HEK293 (cell line): ENCODE measurements around the gene HRH2.

Experiments used
- CTCF ChIA-PET: fragments of 350-600 bp; formaldehyde crosslinking; extraction: SDS; loops from one replicate; lab custom pipeline; 2021; ENCODE audit warnings: antibody characterized with exemption; lab: Yijun Ruan, JAX
- POLR2A ChIA-PET: fragments of 300-600 bp; formaldehyde crosslinking; extraction: SDS; loops from one replicate; lab custom pipeline; 2020; ENCODE audit warnings: antibody characterized with exemption, inconsistent platforms; lab: Yijun Ruan, JAX
- H3K27ac ChIP-seq: fragments of 200-500 bp; sonication (Bioruptor generic); 2 replicates; pipeline ENCODE4 v1.5.1; 2014; ENCODE audit warnings: low read depth, low read length, control low read depth, inconsistent platforms; ENCODE audit errors: extremely low read depth
- H3K36me3 ChIP-seq, 2 experiments: fragments of 200-500 bp in 1 of 2; sonication (Bioruptor generic) in 1 of 2; 1 replicate in 1 of 2; 2 replicates in 1 of 2; pipeline ENCODE4 v1.5.1; 2014 to 2017; ENCODE audit warnings: inconsistent platforms in 2 of 2, low read length in 2 of 2; ENCODE audit not compliant: control insufficient read depth in 2 of 2, insufficient read depth in 1 of 2
- H3K4me1 ChIP-seq: fragments of 200-500 bp; sonication (Bioruptor generic); 2 replicates; pipeline ENCODE4 v1.5.1; 2014; ENCODE audit warnings: mild to moderate bottlenecking, low read length, inconsistent platforms; ENCODE audit not compliant: control insufficient read depth, insufficient read depth
- H3K4me3 ChIP-seq: 2 replicates; pipeline ENCODE4 v1.5.1; 2011; ENCODE audit warnings: low read depth, mild to moderate bottlenecking, control low read depth, low read length, moderate library complexity
- H3K9me3 ChIP-seq: fragments of 200-500 bp; sonication (Bioruptor generic); 2 replicates; pipeline ENCODE4 v1.5.1; 2014; ENCODE audit warnings: low read depth, low read length, inconsistent platforms; ENCODE audit not compliant: control insufficient read depth, insufficient read depth
- GFI1B ChIP-seq: fragments of 450-650 bp; formaldehyde crosslinking; IDR thresholded peaks from 2 replicates; pipeline ENCODE4 v1.5.1; 2016; ENCODE audit warnings: missing biosample characterization, missing genetic modification characterization
- HOXA7 ChIP-seq: sonication (generic); formaldehyde crosslinking; IDR thresholded peaks from 2 replicates; pipeline ENCODE4 v1.8.1; 2022; ENCODE audit warnings: missing genetic modification reagents, borderline replicate concordance
- KLF10 ChIP-seq: fragments of 450-650 bp; IDR thresholded peaks from 2 replicates; pipeline ENCODE4 v1.5.1; 2018; ENCODE audit warnings: missing biosample characterization, mild to moderate bottlenecking, missing genetic modification characterization
- ZBTB1 ChIP-seq: fragments of 450-650 bp; formaldehyde crosslinking; IDR thresholded peaks from 2 replicates; pipeline ENCODE4 v1.5.1; 2016; ENCODE audit warnings: missing biosample characterization, missing genetic modification characterization
- ZNF157 ChIP-seq: fragments of 450-650 bp; formaldehyde crosslinking; IDR thresholded peaks from 2 replicates; pipeline ENCODE4 v1.5.1; 2016; ENCODE audit warnings: missing biosample characterization, missing genetic modification characterization
- ZNF2 ChIP-seq: fragments of 450-650 bp; formaldehyde crosslinking; IDR thresholded peaks from 2 replicates; pipeline ENCODE4 v1.5.1; 2016; ENCODE audit warnings: missing biosample characterization, missing genetic modification characterization
- ZNF211 ChIP-seq: fragments of 450-650 bp; formaldehyde crosslinking; IDR thresholded peaks from 2 replicates; pipeline ENCODE4 v1.5.1; 2016; ENCODE audit warnings: low read depth, missing biosample characterization, missing genetic modification characterization
- ZNF23 ChIP-seq: fragments of 450-650 bp; formaldehyde crosslinking; IDR thresholded peaks from 2 replicates; pipeline ENCODE4 v1.5.1; 2016; ENCODE audit warnings: missing biosample characterization, missing genetic modification characterization, borderline replicate concordance
- ZNF239 ChIP-seq: fragments of 450-650 bp; formaldehyde crosslinking; IDR thresholded peaks from 2 replicates; pipeline ENCODE4 v1.5.1; 2016; ENCODE audit warnings: missing biosample characterization, missing genetic modification characterization
- ZNF24 ChIP-seq: fragments of 450-650 bp; formaldehyde crosslinking; IDR thresholded peaks from 2 replicates; pipeline ENCODE4 v1.5.1; 2016; ENCODE audit warnings: missing biosample characterization, missing genetic modification characterization
- ZNF266 ChIP-seq: fragments of 450-650 bp; formaldehyde crosslinking; IDR thresholded peaks from 2 replicates; pipeline ENCODE4 v1.5.1; 2016; ENCODE audit warnings: missing biosample characterization, missing genetic modification characterization, low read depth
- ZNF341 ChIP-seq: fragments of 450-650 bp; formaldehyde crosslinking; IDR thresholded peaks from 2 replicates; pipeline ENCODE4; 2016; ENCODE audit warnings: low read depth, missing biosample characterization, missing genetic modification characterization
- ZNF354C ChIP-seq: fragments of 450-650 bp; formaldehyde crosslinking; IDR thresholded peaks from 2 replicates; pipeline ENCODE4 v1.5.1; 2016; ENCODE audit warnings: missing biosample characterization, missing genetic modification characterization, low read depth, borderline replicate concordance
- ZNF426 ChIP-seq: fragments of 450-650 bp; formaldehyde crosslinking; IDR thresholded peaks from 2 replicates; pipeline ENCODE4 v1.5.1; 2017; ENCODE audit warnings: missing biosample characterization, missing genetic modification characterization, mild to moderate bottlenecking, inconsistent platforms, moderate library complexity
- ZNF514 ChIP-seq: fragments of 450-650 bp; formaldehyde crosslinking; IDR thresholded peaks from 2 replicates; pipeline ENCODE4 v1.5.1; 2016; ENCODE audit warnings: missing biosample characterization, missing genetic modification characterization
- TF ChIP-seq, protein P1 (sequence below): fragments of 450-650 bp; formaldehyde crosslinking; IDR thresholded peaks from 2 replicates; pipeline ENCODE4 v1.5.1; 2016; ENCODE audit warnings: missing biosample characterization, missing genetic modification characterization, low read depth
- TF ChIP-seq, protein P2 (sequence below): fragments of 450-650 bp; formaldehyde crosslinking; optimal IDR thresholded peaks from 2 replicates; pipeline ENCODE3; 2016; ENCODE audit warnings: missing biosample characterization, mild to moderate bottlenecking, missing genetic modification characterization
- TF ChIP-seq, protein P3 (sequence below): fragments of 450-650 bp; formaldehyde crosslinking; IDR thresholded peaks from 2 replicates; pipeline ENCODE4 v1.5.1; 2016; ENCODE audit warnings: missing biosample characterization, missing genetic modification characterization
- TF ChIP-seq, protein P4 (sequence below): fragments of 450-650 bp; formaldehyde crosslinking; IDR thresholded peaks from 2 replicates; pipeline ENCODE4 v1.5.1; 2016; ENCODE audit warnings: missing biosample characterization, missing genetic modification characterization
- TF ChIP-seq, protein P5 (sequence below): fragments of 450-650 bp; formaldehyde crosslinking; IDR thresholded peaks from 2 replicates; pipeline ENCODE4 v1.5.1; 2017; ENCODE audit warnings: missing biosample characterization, missing genetic modification characterization

Gene HRH2

DNA sequence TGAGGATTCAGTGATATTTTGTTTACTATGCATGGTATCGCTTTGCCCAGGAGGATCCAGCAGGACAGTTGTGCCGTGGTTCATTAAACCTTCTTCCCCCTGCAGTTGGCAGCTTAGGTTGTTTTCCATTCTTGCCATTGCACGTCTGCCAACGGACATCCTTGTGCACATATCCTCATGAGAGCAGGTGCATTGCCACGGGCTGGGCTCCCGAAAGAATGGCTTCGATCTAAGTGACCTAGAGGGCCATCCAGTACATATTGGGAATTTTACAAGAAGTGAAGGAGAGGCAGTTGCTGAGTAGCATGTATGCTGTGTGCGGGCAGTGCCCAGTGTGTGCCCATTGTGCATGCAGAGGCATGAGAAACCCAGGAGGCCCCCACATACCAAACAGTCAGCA is 22.1 kb downstream of the HRH2 start (continued):
- TF ChIP-seq, protein P1, sequence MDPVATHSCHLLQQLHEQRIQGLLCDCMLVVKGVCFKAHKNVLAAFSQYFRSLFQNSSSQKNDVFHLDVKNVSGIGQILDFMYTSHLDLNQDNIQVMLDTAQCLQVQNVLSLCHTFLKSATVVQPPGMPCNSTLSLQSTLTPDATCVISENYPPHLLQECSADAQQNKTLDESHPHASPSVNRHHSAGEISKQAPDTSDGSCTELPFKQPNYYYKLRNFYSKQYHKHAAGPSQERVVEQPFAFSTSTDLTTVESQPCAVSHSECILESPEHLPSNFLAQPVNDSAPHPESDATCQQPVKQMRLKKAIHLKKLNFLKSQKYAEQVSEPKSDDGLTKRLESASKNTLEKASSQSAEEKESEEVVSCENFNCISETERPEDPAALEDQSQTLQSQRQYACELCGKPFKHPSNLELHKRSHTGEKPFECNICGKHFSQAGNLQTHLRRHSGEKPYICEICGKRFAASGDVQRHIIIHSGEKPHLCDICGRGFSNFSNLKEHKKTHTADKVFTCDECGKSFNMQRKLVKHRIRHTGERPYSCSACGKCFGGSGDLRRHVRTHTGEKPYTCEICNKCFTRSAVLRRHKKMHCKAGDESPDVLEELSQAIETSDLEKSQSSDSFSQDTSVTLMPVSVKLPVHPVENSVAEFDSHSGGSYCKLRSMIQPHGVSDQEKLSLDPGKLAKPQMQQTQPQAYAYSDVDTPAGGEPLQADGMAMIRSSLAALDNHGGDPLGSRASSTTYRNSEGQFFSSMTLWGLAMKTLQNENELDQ (tag by site-specific recombination): no peak
- TF ChIP-seq HOXA7 (CRISPR knock-in tag): no peak
- TF ChIP-seq ZNF514 (tag by site-specific recombination): no peak
- TF ChIP-seq, all 188 proteins: peak for 0

DNA sequence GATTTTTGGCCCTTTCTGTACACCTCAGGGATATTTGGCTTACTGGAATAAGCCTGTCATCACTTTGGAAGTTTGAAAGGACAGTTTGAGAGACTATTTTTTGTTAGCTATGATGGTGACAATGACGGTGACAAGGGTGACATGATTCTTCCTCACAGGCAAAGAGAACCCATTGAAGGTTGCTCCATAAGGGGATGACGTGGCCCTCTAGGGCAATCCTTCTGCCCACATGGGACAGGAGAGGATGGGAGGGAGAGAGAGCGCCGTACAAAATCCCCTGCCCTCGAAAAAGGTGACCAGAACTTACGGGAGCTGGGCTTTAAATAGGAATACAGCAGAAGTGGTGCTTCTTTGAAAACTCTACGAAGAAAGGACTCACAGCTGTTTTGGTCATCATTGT is 22.6 kb downstream of the HRH2 start:
- POLR2A ChIA-PET: no interaction called here

More for the DNA sequence above, 22.6 kb downstream of the HRH2 start:
- Histone ChIP-seq H3K36me3 (no peaks in the 10 kb centered on the region), H3K27ac (no peak overlapping the region), H3K4me3 (no peak overlapping the region), H3K4me1 (no peaks in the 10 kb centered on the region), H3K9me3 (no peaks in the 10 kb centered on the region)
- TF ChIP-seq, protein P2, sequence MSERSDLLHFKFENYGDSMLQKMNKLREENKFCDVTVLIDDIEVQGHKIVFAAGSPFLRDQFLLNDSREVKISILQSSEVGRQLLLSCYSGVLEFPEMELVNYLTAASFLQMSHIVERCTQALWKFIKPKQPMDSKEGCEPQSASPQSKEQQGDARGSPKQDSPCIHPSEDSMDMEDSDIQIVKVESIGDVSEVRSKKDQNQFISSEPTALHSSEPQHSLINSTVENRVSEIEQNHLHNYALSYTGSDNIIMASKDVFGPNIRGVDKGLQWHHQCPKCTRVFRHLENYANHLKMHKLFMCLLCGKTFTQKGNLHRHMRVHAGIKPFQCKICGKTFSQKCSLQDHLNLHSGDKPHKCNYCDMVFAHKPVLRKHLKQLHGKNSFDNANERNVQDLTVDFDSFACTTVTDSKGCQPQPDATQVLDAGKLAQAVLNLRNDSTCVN (tag by site-specific recombination): no peak
- TF ChIP-seq ZBTB1 (tag by site-specific recombination) (no peak), ZNF354C (tag by site-specific recombination) (no peak), ZNF24 (tag by site-specific recombination) (no peak), ZNF23 (tag by site-specific recombination) (no peak), ZNF157 (tag by site-specific recombination) (no peak), ZNF211 (tag by site-specific recombination) (no peak), ZNF266 (tag by site-specific recombination) (no peak), ZNF2 (no peak), ZNF341 (tag by site-specific recombination) (no peak), KLF10 (tag by site-specific recombination) (no peak), ZNF239 (tag by site-specific recombination) (no peak), GFI1B (tag by site-specific recombination) (no peak), ZNF426 (tag by site-specific recombination) (no peak)
- TF ChIP-seq, protein P3, sequence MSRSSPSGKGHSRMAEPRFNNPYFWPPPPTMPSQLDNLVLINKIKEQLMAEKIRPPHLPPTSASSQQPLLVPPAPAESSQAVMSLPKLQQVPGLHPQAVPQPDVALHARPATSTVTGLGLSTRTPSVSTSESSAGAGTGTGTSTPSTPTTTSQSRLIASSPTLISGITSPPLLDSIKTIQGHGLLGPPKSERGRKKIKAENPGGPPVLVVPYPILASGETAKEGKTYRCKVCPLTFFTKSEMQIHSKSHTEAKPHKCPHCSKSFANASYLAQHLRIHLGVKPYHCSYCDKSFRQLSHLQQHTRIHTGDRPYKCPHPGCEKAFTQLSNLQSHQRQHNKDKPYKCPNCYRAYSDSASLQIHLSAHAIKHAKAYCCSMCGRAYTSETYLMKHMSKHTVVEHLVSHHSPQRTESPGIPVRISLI (tag by site-specific recombination): no peak
- TF ChIP-seq, protein P4, sequence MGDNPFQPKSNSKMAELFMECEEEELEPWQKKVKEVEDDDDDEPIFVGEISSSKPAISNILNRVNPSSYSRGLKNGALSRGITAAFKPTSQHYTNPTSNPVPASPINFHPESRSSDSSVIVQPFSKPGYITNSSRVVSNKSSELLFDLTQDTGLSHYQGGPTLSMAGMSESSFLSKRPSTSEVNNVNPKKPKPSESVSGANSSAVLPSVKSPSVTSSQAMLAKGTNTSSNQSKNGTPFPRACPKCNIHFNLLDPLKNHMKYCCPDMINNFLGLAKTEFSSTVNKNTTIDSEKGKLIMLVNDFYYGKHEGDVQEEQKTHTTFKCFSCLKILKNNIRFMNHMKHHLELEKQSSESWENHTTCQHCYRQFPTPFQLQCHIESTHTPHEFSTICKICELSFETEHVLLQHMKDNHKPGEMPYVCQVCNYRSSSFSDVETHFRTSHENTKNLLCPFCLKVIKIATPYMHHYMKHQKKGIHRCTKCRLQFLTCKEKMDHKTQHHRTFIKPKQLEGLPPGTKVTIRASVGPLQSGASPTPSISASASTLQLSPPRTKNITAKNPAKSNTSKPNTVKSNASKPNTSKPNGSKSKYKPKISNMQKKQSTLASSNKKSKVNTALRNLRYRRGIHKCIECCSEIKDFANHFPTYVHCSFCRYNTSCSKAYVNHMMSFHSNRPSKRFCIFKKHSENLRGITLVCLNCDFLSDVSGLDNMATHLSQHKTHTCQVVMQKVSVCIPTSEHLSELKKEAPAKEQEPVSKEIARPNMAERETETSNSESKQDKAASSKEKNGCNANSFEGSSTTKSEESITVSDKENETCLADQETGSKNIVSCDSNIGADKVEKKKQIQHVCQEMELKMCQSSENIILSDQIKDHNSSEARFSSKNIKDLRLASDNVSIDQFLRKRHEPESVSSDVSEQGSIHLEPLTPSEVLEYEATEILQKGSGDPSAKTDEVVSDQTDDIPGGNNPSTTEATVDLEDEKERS (tag by site-specific recombination): no peak
- TF ChIP-seq, protein P5, sequence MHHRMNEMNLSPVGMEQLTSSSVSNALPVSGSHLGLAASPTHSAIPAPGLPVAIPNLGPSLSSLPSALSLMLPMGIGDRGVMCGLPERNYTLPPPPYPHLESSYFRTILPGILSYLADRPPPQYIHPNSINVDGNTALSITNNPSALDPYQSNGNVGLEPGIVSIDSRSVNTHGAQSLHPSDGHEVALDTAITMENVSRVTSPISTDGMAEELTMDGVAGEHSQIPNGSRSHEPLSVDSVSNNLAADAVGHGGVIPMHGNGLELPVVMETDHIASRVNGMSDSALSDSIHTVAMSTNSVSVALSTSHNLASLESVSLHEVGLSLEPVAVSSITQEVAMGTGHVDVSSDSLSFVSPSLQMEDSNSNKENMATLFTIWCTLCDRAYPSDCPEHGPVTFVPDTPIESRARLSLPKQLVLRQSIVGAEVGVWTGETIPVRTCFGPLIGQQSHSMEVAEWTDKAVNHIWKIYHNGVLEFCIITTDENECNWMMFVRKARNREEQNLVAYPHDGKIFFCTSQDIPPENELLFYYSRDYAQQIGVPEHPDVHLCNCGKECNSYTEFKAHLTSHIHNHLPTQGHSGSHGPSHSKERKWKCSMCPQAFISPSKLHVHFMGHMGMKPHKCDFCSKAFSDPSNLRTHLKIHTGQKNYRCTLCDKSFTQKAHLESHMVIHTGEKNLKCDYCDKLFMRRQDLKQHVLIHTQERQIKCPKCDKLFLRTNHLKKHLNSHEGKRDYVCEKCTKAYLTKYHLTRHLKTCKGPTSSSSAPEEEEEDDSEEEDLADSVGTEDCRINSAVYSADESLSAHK (tag by site-specific recombination): no peak
- CTCF ChIA-PET: interaction anchor here (0.7 kb wide), 1 partner anchor 23 kb away, joined by 3 read pairs; no protein-coding TSS in a partner anchor
